ENCODE measurements around the gene ALDH1A3.

DNA sequence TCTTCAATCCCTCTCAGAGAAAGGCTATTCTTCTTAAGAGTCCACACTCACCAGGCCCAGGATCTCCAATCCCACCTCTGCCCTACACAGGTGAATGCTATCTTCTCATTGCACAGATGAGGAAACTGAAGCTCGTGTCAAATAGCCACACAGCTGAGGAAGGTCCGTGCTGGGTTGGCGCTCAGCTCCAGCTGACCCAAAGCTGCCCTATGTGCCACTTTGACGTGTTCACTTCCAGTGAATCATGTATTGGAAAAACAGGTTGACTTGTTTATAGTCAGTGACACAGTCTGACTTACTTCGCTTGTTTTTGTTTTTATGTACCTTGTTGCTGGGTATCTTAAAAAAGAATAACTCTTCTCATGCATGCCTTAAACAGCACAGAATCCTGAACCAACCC, 32.4 kb upstream of the ALDH1A3 start:
- TF ChIP-seq POLR2A (IDR thresholded peaks at IDR 0.05) (no peak), POLR2AphosphoS5 (IDR thresholded peaks at IDR 0.05) (no peak)
- TF ChIP-seq, protein P1, sequence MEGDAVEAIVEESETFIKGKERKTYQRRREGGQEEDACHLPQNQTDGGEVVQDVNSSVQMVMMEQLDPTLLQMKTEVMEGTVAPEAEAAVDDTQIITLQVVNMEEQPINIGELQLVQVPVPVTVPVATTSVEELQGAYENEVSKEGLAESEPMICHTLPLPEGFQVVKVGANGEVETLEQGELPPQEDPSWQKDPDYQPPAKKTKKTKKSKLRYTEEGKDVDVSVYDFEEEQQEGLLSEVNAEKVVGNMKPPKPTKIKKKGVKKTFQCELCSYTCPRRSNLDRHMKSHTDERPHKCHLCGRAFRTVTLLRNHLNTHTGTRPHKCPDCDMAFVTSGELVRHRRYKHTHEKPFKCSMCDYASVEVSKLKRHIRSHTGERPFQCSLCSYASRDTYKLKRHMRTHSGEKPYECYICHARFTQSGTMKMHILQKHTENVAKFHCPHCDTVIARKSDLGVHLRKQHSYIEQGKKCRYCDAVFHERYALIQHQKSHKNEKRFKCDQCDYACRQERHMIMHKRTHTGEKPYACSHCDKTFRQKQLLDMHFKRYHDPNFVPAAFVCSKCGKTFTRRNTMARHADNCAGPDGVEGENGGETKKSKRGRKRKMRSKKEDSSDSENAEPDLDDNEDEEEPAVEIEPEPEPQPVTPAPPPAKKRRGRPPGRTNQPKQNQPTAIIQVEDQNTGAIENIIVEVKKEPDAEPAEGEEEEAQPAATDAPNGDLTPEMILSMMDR (IDR thresholded peaks at IDR 0.05): no peak

All from prostate gland (tissue), 2 donors.